ENCODE results near the gene HOXB4. TPM values are rescaled to one million over a fixed set of nuclear protein-coding genes. Genes with fewer than 3 reads are reported as not detected.

HOXB4 gene
- total and polyA plus RNA-seq, 2 of the 4 experiments (the other 2 are of a cell fraction), result 2.0 to 8.5 TPM

- Histone ChIP-seq H3K27me3 (ENCODE audit: control insufficient read depth, insufficient read depth, low read length) (no peaks in the 10 kb centered on the region), H3K18ac (ENCODE audit: low read depth, low read length) (peak overlapping the region; percentile 55; the same call in 1 of the 2 replicates), H2BK120ac (ENCODE audit: low read depth, low read length) (peak overlapping the region; percentile 83), H2AFZ (replicated peaks; ENCODE audit: low read length, poor library complexity) (no peak overlapping the region), H3K23ac (ENCODE audit: low read depth, low read length) (peak overlapping the region; percentile 95), H2BK5ac (ENCODE audit: low read depth, low read length, poor library complexity, severe bottlenecking) (peak overlapping the region; percentile 96), H3K4me2 (ENCODE audit: low read depth, low read length) (peak overlapping the region; percentile 92), H3K36me3 (ENCODE audit: control insufficient read depth, insufficient read depth, low read length) (peaks cover 35% of the 10 kb centered on the region), H4K91ac (ENCODE audit: insufficient read depth, low read depth, low read length) (peak overlapping the region; percentile 79), H2BK15ac (ENCODE audit: low read depth, low read length) (peak overlapping the region; percentile 44; the same call in 1 of the 3 replicates), H3K27ac (ENCODE audit: insufficient read depth, low read length) (peak overlapping the region; percentile 93; the same call in 1 of the 2 replicates), H3K4ac (ENCODE audit: low read depth, low read length) (peak overlapping the region; percentile 81), H2AK9ac (replicated peaks; ENCODE audit: low read depth, low read length, poor library complexity) (peak overlapping the region; percentile 38), H3K79me1 (ENCODE audit: low read depth in 1 of 2, low read length in 2 of 2) (no peaks in the 10 kb centered on the region; a peak in 1 of 4 replicates), H2BK20ac (ENCODE audit: low read depth, low read length) (peak overlapping the region; percentile 37; the same call in 1 of the 2 replicates), H3K4me1 (ENCODE audit: control insufficient read depth, insufficient read depth, low read length) (peaks cover 49% of the 10 kb centered on the region), H3K14ac (replicated peaks; ENCODE audit: low read depth, low read length) (peak overlapping the region; percentile 23), H3K4me3 (ENCODE audit: insufficient read depth, low read depth, low read length) (peak overlapping the region; percentile 18; the same call in 1 of the 2 replicates), H2AK5ac (ENCODE audit: low read depth, low read length) (0 out of 2 replicates have a peak overlapping the region, but pooled peaks have one; percentile 3), H3K9me3 (ENCODE audit: control insufficient read depth, insufficient read depth, low read length) (no peaks in the 10 kb centered on the region), H4K8ac (ENCODE audit: low read depth in 2 of 2, low read length in 2 of 2) (peak overlapping the region; percentile 30 to 87; a peak in 3 of 4 replicates), H4K20me1 (ENCODE audit: insufficient read depth, low read length) (0 out of 2 replicates have a peak, but pooled peaks cover 4% of the 10 kb centered on the region), H3K9ac (ENCODE audit: low read depth, low read length) (peak overlapping the region; percentile 91), H3K9me1 (ENCODE audit: insufficient read depth, low read length) (no peaks in the 10 kb centered on the region), H4K5ac (ENCODE audit: low read depth, low read length) (peak overlapping the region; percentile 53; the same call in 1 of the 2 replicates), H3K56ac (ENCODE audit: extremely low read depth, insufficient read depth, low read length) (peak overlapping the region; percentile 63)
- BruUV-seq (replicated peaks), result no TSS peak
- no peak for TF ChIP-seq FOS (IDR thresholded peaks at IDR 0.05; ENCODE audit: low read depth, low read length)
- TF ChIP-seq USF2 (IDR thresholded peaks at IDR 0.05; ENCODE audit: low read depth, low read length), result no peak
- no peak for TF ChIP-seq MAZ (IDR thresholded peaks at IDR 0.05; ENCODE audit: borderline replicate concordance, low read depth, low read length)
- no peak for TF ChIP-seq CEBPB (IDR thresholded peaks at IDR 0.05; ENCODE audit: low read depth, low read length)
- no peak for TF ChIP-seq RCOR1 (IDR thresholded peaks at IDR 0.05; ENCODE audit: insufficient replicate concordance, low read length)
- TF ChIP-seq RFX5 (IDR thresholded peaks at IDR 0.05; ENCODE audit: low read depth, low read length), result no peak
- TF ChIP-seq RAD21 (IDR thresholded peaks at IDR 0.05; ENCODE audit: low read length), result no peak
- no peak for TF ChIP-seq CHD1 (IDR thresholded peaks at IDR 0.05; ENCODE audit: low read depth, low read length)
- no peak for TF ChIP-seq CTCF (conservative IDR thresholded peaks at IDR 0.05; ENCODE audit: low read depth, low read length)
- no peak for TF ChIP-seq POLR2A (IDR thresholded peaks at IDR 0.05; ENCODE audit: low read depth, low read length)
- TF ChIP-seq SMC3 (IDR thresholded peaks at IDR 0.05; ENCODE audit: low read depth, low read length), result no peak
- no peak for TF ChIP-seq BHLHE40 (IDR thresholded peaks at IDR 0.05; ENCODE audit: low read depth, low read length)
- TF ChIP-seq NFE2L2 (IDR thresholded peaks at IDR 0.05; ENCODE audit: low read depth, low read length), result no peak
- TF ChIP-seq MXI1 (IDR thresholded peaks at IDR 0.05; ENCODE audit: borderline replicate concordance, low read depth, low read length), result no peak
- no peak for TF ChIP-seq ELK1 (IDR thresholded peaks at IDR 0.05; ENCODE audit: borderline replicate concordance, low read depth, low read length)
- TF ChIP-seq MAFK (IDR thresholded peaks at IDR 0.05; ENCODE audit: low read depth, low read length), result no peak
- intact Hi-C loops (cut with micrococcal nuclease), result loop anchor here (2.0 kb wide), 1 partner anchor 21 kb away; no protein-coding TSS in a partner anchor
- ChIA-PET CTCF (interaction anchor here (0.7 kb wide), 1 partner anchor 34 kb away, joined by 8 read pairs; no protein-coding TSS in a partner anchor), POLR2A (ENCODE audit: unreplicated experiment) (no interaction called here)
- no peak for ATAC-seq (ENCODE audit: low read depth)
- DNase-seq, result peak; percentile 34
- dilution Hi-C loops (cut with HindIII; ENCODE audit: low sequenced_read_pairs, unreplicated experiment), result no loop called here
- in situ Hi-C loops (cut with MboI; ENCODE audit: low sequenced_read_pairs), result no loop called here
- WGBS, 2 experiments (ENCODE audit: extremely low coverage in 2 of 2, insufficient read length in 1 of 2), result 0% methylated on average over 1 of the region's 1 CpG; no CpG with 5 or more reads in 1 of the 2 experiments
Measured at GRCh38 chr17:48553826-48554225, 24.3 kb downstream of the HOXB4 start.
